NCI-H1694 (cell line): ENCODE results near the gene CLIP1.
"Not testable (repeated sequence)": the region's sequence is repeated elsewhere in the genome, so short reads cannot be mapped to it uniquely, and the experiment has no call there.

Experiments used
- DNase-seq: peaks from one replicate; lab custom pipeline; 2025; lab: John Stamatoyannopoulos, UW

CLIP1 gene

DNA sequence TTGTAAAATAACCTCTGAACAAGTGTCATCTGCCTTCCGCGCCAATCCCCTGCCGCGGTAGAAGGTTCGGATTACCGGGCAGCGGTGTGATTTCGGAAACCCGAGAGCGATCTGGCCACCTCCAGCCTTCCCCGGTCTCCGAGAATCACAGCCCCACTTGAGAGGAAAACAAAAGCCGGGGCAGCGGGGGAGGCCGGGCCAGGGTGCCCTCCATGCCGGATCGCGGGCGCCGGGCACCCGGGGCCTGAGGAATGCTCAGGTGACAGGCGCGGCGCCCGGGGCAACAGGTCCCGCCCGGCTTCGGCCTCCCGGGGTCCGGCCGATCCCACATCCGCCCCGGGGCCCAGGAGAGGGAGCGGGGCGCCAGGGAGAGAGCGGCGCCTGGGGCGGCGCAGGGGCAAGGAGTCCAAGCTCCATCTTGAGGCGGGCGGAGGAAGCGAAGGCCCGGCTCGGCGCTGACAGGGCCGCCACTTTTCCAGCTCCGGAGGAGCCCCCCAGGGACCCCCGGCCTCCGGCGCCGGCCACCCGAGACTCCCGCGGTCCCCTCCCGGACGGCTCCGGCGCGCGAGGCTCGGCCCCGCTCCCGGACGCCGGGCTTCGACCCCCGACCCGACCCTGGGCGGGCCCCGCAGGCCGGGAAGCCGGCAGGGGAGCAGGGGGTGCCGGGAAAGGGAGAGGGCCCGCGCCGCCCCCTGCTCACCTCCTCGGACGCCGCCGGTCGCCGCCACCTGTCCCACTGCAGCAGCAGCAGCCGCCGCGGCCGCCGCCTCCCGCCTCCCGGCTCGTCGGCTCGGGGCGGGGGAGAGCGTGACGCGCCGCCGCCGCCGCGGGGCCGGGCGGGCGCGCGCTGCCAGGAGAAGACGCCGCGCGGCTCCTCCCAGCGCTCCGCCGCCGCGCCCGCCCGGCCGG, at the start of gene CLIP1:
CLIP1 (minus strand) TSS at position 849 of the 909 bp plus-strand sequence. CDS start 42,217 bp downstream, outside the sequence.
- DNase-seq: no peak

GRCh38 chr12:122471324-122472226, 49.1 kb upstream of the CLIP1 start:
- peak; percentile 16 for DNase-seq

- not testable (repeated sequence) for DNase-seq
These were observed 48.1 kb upstream of the CLIP1 start for GRCh38 chr12:122470576-122470975.

- not testable (repeated sequence) for DNase-seq
These were observed 47.4 kb upstream of the CLIP1 start for GRCh38 chr12:122469856-122470255.

- no peak for DNase-seq
These were observed 45.5 kb upstream of the CLIP1 start for GRCh38 chr12:122467983-122468382.

DNA sequence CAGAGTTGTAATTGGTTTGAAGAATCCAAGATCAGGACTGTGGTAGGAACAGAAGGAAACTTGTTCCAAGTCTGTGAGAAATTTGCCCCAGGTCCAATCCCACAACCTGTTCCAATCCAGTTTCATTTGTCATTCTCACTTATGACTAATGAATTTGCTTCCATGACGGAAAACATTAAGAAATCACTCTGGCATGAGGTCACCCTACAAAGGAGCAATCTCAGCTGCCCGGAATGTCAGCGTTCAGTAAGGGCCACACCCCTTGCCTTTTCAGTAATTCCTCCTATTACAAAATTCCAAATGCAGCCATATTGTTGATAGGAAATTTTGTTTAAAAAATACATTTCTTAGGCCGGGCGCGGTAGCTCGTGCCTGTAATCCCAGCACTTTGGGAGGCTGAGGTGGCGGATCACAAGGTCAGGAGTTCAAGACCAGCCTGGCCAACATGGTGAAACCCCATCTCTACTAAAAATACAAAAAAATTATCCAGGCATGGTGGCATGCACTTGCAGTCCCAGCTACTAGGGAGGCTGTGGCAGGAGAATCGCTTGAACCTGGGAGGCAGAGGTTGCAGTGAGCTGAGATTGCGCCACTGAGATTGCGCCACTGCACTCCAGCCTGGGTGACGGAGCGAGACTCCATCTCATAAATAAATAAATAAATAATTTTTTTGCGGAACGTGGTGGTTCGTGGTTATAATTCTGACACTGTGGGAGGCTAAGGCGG, 42.0 kb upstream of the CLIP1 start:
- not testable (repeated sequence) for DNase-seq

DNA sequence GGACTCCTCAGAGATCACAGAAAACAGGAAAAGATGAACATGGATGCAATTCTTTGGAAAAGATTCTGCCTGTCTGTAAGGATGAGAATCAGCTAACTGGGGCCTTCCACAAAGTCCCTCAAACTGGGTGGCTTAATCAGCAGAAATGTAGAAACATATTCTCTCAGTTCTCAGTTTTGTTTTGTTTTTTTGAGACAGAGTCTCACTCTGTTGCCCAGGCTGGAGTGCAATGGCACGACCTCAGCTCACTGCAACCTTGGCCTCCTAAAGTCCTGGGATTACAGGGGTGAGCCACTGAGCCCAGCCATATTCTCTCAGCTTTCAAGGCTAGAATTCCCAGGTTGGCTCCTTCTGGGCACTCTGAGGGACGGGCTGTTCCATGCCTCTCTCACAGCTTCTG, 38.2 kb upstream of the CLIP1 start:
- DNase-seq: no peak

DNA sequence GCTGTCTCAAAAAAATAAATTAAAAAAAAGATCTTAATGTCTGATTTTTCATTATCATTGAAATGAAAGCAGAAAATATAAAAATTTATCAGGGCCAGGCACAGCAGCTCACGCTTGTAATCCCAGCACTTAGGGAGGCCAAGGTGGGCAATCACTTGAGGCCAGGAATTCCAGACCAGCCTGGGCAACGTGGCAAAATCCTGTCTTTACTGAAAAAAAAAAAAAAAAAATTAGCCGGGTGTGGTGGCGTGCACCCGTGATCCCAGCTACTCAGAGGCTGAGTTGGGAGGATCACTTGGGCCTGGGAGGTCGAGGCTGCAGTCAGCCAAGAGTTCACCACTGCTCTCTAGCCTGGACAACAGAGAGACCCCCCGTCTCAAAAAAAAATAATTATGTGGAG, 37.6 kb upstream of the CLIP1 start:
- DNase-seq: no peak

DNA sequence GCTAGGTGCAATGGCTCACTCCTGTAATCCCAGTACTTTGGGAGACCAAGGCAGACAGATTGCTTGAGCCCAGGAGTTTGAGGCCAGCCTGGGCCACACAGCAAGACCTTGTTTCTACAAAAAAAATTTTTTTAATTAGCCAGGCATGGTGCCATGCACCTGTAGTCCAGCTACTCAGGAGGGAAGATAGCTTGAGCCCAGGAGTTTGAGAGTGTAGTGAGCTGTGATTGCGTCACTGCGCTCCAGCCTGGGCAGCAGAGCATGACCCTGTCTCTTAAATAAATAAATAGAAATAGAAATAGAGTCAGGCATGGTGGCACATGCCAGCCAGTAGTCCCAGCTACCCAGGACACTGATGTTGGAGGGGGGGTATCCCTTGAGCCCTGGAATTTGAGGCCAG, 36.7 kb upstream of the CLIP1 start:
- DNase-seq: no peak

GRCh38 chr12:122458105-122459035, 35.9 kb upstream of the CLIP1 start:
- no peak for DNase-seq

DNA sequence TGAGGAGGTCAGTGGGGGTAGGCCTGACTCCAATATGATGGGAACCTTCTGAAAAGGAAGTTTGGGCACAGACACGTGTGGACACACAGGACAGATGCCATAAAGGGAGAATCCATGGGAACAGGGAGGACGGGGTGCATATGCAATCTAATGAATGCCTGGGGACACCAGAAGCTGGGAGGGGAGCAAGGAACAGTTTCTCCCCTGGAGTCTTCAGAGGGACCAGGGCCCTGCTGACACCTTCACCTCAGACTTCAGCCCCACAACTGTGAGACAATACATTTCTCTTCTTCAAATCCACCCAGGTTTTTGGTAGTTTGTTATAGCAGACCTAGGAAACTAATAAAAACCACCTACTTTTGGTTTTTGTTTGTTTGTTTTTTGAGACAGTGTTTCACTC, 35.2 kb upstream of the CLIP1 start:
- DNase-seq: no peak

DNA sequence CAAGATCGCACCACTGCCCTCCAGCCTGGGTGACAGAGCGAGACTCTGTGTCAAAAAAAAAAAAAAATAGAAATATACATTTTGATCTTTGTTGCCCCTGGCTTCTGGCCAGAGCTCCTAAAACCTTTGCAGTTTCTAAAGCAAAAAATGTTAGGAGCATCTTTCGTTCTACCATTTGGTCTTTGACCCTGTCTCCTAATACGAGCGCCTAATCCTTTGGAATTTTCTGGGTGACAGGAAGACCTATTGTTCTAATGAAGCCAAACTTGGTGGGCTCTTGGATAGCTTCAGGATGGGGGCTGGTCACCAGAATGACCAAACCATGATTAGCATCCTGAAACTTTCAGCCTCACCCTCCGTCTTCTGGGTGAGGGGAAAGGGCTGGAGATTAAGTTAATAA, 32.3 kb upstream of the CLIP1 start:
- DNase-seq: no peak

- no peak for DNase-seq
These were observed 31.8 kb upstream of the CLIP1 start for GRCh38 chr12:122454250-122454721.

- no peak for DNase-seq
These were observed 30.3 kb upstream of the CLIP1 start for GRCh38 chr12:122452701-122453285.

- DNase-seq: no peak
These were observed 26.8 kb upstream of the CLIP1 start for GRCh38 chr12:122449317-122449716.

DNA sequence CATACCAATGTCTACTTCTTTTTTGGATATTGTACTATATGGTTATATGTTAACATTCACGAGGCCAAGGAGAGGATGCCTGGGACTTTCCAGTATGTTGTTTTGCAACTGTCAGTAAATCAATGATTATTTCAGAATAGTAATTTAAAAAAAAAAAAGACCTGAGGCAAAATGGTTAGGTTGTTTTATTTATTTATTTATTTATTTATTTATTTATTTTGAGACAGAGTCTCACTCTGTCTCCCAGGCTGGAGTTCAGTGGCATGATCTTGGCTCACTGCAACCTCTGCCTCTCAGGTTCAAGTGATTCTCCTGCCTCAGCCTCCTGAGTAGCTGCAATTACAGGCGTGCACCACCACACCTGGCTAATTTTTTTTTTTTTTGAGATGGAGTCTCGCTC, 25.4 kb upstream of the CLIP1 start:
- not testable (repeated sequence) for DNase-seq

DNA sequence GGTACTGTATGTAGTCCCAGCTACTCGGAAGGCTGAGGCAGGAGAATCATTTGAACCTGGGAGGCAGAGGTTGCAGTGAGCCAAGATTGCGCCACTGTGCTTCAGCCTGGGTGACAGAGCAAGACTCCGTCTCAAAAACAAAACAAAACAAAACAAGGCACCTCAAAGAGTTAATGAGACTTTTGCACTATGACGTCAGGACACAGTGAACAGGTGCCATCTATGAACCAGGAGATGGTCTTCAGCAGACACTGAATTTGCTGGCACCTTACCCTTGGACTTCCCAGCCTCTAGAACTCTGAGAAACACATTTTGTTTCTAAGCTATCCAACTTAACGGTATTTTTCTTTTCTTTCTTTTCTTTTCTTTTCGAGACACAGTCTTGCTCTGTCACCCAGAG, 23.9 kb upstream of the CLIP1 start:
- DNase-seq: not testable (repeated sequence)

GRCh38 chr12:122444071-122444470, 21.6 kb upstream of the CLIP1 start:
- not testable (repeated sequence) for DNase-seq

GRCh38 chr12:122438822-122439221, 16.4 kb upstream of the CLIP1 start:
- not testable (repeated sequence) for DNase-seq

GRCh38 chr12:122437656-122438121, 15.2 kb upstream of the CLIP1 start:
- peak; percentile 95 for DNase-seq
